ENCODE results near the gene NOTCH4. TPM values are rescaled to one million over a fixed set of nuclear protein-coding genes. Genes with fewer than 3 reads are reported as not detected.
A peak's percentile ranks its signal among the peaks of the same experiment; 100 is the strongest.

NOTCH4 gene
- total and polyA plus RNA-seq, 9 of the 15 experiments (the other 6 are each of a cell fraction or from before 2014, with no cell fraction given): 0.24 to 4.3 (median 1.7) TPM

DNA sequence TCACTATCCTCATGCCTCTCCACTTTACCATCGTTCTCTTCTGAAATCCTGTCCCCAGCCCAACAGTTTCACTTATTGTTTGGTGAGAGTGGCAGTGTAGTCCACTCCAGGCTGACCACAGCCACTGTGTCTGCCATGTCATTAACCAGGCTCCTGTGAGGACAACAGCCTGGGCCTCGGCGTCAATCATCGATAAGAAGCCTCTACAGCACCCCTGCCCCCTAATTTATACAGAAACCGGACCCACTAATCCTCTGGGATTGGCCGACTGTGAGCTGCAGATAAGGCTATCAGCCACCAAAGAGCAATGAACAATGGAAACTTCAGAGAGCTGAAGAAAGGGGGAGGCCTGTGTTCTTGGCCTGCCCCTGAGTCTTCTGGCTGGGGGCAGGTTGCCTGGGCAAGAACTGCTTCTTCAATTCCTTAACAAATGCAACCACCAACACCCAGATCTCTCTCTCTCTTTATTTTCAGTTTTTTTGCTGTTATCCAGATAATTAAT is 56.1 kb downstream of the NOTCH4 start (continued):
- TF ChIP-seq CHD1 (IDR thresholded peaks at IDR 0.05; ENCODE audit: low read length) (no peak), BMI1 (IDR thresholded peaks at IDR 0.05; ENCODE audit: low read length) (no peak), ESRRA (IDR thresholded peaks at IDR 0.05; ENCODE audit: borderline replicate concordance, low read depth) (peak; percentile 61; the same call in 1 of the 2 replicates), FOXP1 (CRISPR knock-in tag; IDR thresholded peaks at IDR 0.05) (no peak), NR3C1 (CRISPR knock-in tag; IDR thresholded peaks at IDR 0.05) (no peak), ZSCAN32 (CRISPR knock-in tag; IDR thresholded peaks at IDR 0.05) (no peak), CXXC5 (CRISPR knock-in tag; IDR thresholded peaks at IDR 0.05) (peak; percentile 94), ZNF212 (CRISPR knock-in tag; IDR thresholded peaks at IDR 0.05) (no peak), ZFX (CRISPR knock-in tag; IDR thresholded peaks at IDR 0.05) (peak; percentile 76), ZC3H8 (IDR thresholded peaks at IDR 0.05) (no peak)
- TF ChIP-seq, protein P1, sequence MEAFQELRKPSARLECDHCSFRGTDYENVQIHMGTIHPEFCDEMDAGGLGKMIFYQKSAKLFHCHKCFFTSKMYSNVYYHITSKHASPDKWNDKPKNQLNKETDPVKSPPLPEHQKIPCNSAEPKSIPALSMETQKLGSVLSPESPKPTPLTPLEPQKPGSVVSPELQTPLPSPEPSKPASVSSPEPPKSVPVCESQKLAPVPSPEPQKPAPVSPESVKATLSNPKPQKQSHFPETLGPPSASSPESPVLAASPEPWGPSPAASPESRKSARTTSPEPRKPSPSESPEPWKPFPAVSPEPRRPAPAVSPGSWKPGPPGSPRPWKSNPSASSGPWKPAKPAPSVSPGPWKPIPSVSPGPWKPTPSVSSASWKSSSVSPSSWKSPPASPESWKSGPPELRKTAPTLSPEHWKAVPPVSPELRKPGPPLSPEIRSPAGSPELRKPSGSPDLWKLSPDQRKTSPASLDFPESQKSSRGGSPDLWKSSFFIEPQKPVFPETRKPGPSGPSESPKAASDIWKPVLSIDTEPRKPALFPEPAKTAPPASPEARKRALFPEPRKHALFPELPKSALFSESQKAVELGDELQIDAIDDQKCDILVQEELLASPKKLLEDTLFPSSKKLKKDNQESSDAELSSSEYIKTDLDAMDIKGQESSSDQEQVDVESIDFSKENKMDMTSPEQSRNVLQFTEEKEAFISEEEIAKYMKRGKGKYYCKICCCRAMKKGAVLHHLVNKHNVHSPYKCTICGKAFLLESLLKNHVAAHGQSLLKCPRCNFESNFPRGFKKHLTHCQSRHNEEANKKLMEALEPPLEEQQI (IDR thresholded peaks at IDR 0.05): peak; percentile 54
- TF ChIP-seq, protein P2, sequence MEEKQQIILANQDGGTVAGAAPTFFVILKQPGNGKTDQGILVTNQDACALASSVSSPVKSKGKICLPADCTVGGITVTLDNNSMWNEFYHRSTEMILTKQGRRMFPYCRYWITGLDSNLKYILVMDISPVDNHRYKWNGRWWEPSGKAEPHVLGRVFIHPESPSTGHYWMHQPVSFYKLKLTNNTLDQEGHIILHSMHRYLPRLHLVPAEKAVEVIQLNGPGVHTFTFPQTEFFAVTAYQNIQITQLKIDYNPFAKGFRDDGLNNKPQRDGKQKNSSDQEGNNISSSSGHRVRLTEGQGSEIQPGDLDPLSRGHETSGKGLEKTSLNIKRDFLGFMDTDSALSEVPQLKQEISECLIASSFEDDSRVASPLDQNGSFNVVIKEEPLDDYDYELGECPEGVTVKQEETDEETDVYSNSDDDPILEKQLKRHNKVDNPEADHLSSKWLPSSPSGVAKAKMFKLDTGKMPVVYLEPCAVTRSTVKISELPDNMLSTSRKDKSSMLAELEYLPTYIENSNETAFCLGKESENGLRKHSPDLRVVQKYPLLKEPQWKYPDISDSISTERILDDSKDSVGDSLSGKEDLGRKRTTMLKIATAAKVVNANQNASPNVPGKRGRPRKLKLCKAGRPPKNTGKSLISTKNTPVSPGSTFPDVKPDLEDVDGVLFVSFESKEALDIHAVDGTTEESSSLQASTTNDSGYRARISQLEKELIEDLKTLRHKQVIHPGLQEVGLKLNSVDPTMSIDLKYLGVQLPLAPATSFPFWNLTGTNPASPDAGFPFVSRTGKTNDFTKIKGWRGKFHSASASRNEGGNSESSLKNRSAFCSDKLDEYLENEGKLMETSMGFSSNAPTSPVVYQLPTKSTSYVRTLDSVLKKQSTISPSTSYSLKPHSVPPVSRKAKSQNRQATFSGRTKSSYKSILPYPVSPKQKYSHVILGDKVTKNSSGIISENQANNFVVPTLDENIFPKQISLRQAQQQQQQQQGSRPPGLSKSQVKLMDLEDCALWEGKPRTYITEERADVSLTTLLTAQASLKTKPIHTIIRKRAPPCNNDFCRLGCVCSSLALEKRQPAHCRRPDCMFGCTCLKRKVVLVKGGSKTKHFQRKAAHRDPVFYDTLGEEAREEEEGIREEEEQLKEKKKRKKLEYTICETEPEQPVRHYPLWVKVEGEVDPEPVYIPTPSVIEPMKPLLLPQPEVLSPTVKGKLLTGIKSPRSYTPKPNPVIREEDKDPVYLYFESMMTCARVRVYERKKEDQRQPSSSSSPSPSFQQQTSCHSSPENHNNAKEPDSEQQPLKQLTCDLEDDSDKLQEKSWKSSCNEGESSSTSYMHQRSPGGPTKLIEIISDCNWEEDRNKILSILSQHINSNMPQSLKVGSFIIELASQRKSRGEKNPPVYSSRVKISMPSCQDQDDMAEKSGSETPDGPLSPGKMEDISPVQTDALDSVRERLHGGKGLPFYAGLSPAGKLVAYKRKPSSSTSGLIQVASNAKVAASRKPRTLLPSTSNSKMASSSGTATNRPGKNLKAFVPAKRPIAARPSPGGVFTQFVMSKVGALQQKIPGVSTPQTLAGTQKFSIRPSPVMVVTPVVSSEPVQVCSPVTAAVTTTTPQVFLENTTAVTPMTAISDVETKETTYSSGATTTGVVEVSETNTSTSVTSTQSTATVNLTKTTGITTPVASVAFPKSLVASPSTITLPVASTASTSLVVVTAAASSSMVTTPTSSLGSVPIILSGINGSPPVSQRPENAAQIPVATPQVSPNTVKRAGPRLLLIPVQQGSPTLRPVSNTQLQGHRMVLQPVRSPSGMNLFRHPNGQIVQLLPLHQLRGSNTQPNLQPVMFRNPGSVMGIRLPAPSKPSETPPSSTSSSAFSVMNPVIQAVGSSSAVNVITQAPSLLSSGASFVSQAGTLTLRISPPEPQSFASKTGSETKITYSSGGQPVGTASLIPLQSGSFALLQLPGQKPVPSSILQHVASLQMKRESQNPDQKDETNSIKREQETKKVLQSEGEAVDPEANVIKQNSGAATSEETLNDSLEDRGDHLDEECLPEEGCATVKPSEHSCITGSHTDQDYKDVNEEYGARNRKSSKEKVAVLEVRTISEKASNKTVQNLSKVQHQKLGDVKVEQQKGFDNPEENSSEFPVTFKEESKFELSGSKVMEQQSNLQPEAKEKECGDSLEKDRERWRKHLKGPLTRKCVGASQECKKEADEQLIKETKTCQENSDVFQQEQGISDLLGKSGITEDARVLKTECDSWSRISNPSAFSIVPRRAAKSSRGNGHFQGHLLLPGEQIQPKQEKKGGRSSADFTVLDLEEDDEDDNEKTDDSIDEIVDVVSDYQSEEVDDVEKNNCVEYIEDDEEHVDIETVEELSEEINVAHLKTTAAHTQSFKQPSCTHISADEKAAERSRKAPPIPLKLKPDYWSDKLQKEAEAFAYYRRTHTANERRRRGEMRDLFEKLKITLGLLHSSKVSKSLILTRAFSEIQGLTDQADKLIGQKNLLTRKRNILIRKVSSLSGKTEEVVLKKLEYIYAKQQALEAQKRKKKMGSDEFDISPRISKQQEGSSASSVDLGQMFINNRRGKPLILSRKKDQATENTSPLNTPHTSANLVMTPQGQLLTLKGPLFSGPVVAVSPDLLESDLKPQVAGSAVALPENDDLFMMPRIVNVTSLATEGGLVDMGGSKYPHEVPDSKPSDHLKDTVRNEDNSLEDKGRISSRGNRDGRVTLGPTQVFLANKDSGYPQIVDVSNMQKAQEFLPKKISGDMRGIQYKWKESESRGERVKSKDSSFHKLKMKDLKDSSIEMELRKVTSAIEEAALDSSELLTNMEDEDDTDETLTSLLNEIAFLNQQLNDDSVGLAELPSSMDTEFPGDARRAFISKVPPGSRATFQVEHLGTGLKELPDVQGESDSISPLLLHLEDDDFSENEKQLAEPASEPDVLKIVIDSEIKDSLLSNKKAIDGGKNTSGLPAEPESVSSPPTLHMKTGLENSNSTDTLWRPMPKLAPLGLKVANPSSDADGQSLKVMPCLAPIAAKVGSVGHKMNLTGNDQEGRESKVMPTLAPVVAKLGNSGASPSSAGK (IDR thresholded peaks at IDR 0.05): no peak; the same call in 1 of the 2 replicates
- TF ChIP-seq, protein P3, sequence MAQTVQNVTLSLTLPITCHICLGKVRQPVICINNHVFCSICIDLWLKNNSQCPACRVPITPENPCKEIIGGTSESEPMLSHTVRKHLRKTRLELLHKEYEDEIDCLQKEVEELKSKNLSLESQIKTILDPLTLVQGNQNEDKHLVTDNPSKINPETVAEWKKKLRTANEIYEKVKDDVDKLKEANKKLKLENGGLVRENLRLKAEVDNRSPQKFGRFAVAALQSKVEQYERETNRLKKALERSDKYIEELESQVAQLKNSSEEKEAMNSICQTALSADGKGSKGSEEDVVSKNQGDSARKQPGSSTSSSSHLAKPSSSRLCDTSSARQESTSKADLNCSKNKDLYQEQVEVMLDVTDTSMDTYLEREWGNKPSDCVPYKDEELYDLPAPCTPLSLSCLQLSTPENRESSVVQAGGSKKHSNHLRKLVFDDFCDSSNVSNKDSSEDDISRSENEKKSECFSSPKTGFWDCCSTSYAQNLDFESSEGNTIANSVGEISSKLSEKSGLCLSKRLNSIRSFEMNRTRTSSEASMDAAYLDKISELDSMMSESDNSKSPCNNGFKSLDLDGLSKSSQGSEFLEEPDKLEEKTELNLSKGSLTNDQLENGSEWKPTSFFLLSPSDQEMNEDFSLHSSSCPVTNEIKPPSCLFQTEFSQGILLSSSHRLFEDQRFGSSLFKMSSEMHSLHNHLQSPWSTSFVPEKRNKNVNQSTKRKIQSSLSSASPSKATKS (CRISPR knock-in tag; IDR thresholded peaks at IDR 0.05): 0 out of 2 replicates have a peak, but pooled peaks have one; percentile 58

Data from K562 (cell line).